GM12878 (cell line): ENCODE results near the gene WNT8A. TPM values are rescaled to one million over a fixed set of nuclear protein-coding genes. Genes with fewer than 3 reads are reported as not detected.

ENCODE experiments used
- ATAC-seq: fragments of 200-7000 bp; cut with Tn5 transposase; 3 replicates; pipeline ENCODE4 v1.9.1; 2020; ENCODE audit warnings: mild to moderate bottlenecking, moderate library complexity
- BruUV-seq: library from RNA; stranded (reverse); fragments of 400-500 nt; replicated peaks from 2 replicates; lab custom pipeline; 2021; lab: Mats Ljungman, UMichigan
- CTCF ChIA-PET: fragments of 300-600 bp; sonication (Branson Sonifier 250); formaldehyde crosslinking; extraction: SDS; loops from one replicate; lab custom pipeline; 2021; ENCODE audit warnings: inconsistent platforms; lab: Yijun Ruan, JAX
- POLR2A ChIA-PET: fragments of 350-600 bp; formaldehyde crosslinking; extraction: SDS; loops from one replicate; lab custom pipeline; 2021; ENCODE audit warnings: inconsistent platforms; lab: Charles Lee
- RAD21 ChIA-PET: fragments of 300-600 bp; sonication (Branson Sonifier 250); formaldehyde crosslinking; loops from one replicate; lab custom pipeline; 2023; ENCODE audit warnings: antibody characterized with exemption; ENCODE audit not compliant: unreplicated experiment; lab: Charles Lee
- SMC1A ChIA-PET: fragments of 300-600 bp; sonication (Branson Sonifier 250); formaldehyde crosslinking; loops from one replicate; lab custom pipeline; 2023; ENCODE audit not compliant: unreplicated experiment, uncharacterized antibody; lab: Charles Lee
- DNase-seq: peaks from one replicate; pipeline ENCODE4 v3.0.0-alpha.2; 2011; ENCODE audit warnings: low read depth, low spot score
- FAIRE-seq: peaks from 3 replicates; lab custom pipeline; 2011; peaks lifted over from hg19 to GRCh38; lab: Jason Lieb, UNC
- H2AFZ ChIP-seq: 2 replicates; pipeline ENCODE4 v1.6.0; 2011; ENCODE audit warnings: low read depth, low read length, control low read depth; ENCODE audit not compliant: control insufficient read depth
- H3K27ac ChIP-seq: 2 replicates; pipeline ENCODE4 v1.5.1; 2011; ENCODE audit warnings: control low read depth; ENCODE audit not compliant: control insufficient read depth, insufficient read depth
- H3K27me3 ChIP-seq, 2 experiments: replicated peaks in 1 of 2; 2 replicates each; pipeline versions ENCODE4 v1.6.0 to v1.6.1; 2011; ENCODE audit warnings: low read length in 1 of 2; ENCODE audit not compliant: control insufficient read depth in 2 of 2, insufficient read depth in 2 of 2
- H3K36me3 ChIP-seq, 2 experiments: 2 replicates each; pipeline ENCODE4 v1.5.1; 2011; ENCODE audit warnings: low read length in 1 of 2; ENCODE audit not compliant: control insufficient read depth in 2 of 2, insufficient read depth in 2 of 2
- H3K4me1 ChIP-seq: 2 replicates; pipeline ENCODE4 v1.6.1; 2011; ENCODE audit warnings: mild to moderate bottlenecking, low read length, moderate library complexity, mixed read lengths; ENCODE audit not compliant: control insufficient read depth, insufficient read depth
- H3K4me2 ChIP-seq: 2 replicates; pipeline ENCODE4 v1.6.0; 2011; ENCODE audit warnings: control low read depth; ENCODE audit not compliant: control insufficient read depth, insufficient read depth
- H3K4me3 ChIP-seq: fragments of 200-600 bp; sonication (generic); 2 replicates; pipeline ENCODE4 v1.5.1; 2016
- H3K79me2 ChIP-seq: 2 replicates; pipeline ENCODE4 v1.6.0; 2011; ENCODE audit warnings: low read length; ENCODE audit not compliant: control insufficient read depth, insufficient read depth
- H3K9ac ChIP-seq: 2 replicates; pipeline ENCODE4 v1.8.0; 2011; ENCODE audit warnings: low read length, control low read depth, mixed read lengths; ENCODE audit not compliant: control insufficient read depth, insufficient read depth
- H3K9me3 ChIP-seq: replicated peaks from 3 replicates; pipeline ENCODE4 v1.5.1; 2011; ENCODE audit warnings: mild to moderate bottlenecking, low read length; ENCODE audit not compliant: control insufficient read depth, insufficient read depth
- H4K20me1 ChIP-seq: 2 replicates; pipeline ENCODE4 v1.6.0; 2011; ENCODE audit not compliant: control insufficient read depth, insufficient read depth
- BRCA1 ChIP-seq: IDR thresholded peaks from 2 replicates; pipeline ENCODE4 v1.6.1; 2011; ENCODE audit warnings: low read depth, low read length, improper control_type of control experiment
- CHD4 ChIP-seq: fragments of 200-600 bp; sonication (generic); IDR thresholded peaks from 2 replicates; pipeline ENCODE4 v1.6.1; 2016; ENCODE audit warnings: mild to moderate bottlenecking
- IRF5 ChIP-seq: fragments of 450-650 bp; IDR thresholded peaks from 2 replicates; pipeline ENCODE4 v1.6.1; 2017; ENCODE audit warnings: borderline replicate concordance
- KAT2A ChIP-seq: conservative IDR thresholded peaks from 2 replicates; pipeline ENCODE4 v1.6.1; 2011; ENCODE audit warnings: low read depth, low read length; ENCODE audit not compliant: control insufficient read depth
- MTA2 ChIP-seq: fragments of 450-650 bp; IDR thresholded peaks from 2 replicates; pipeline ENCODE4 v1.6.1; 2016; ENCODE audit warnings: low read depth, mild to moderate bottlenecking, moderate library complexity
- NRF1 ChIP-seq: conservative IDR thresholded peaks from 2 replicates; pipeline ENCODE4 v1.6.1; 2011; ENCODE audit warnings: mild to moderate bottlenecking, low read depth, low read length, improper control_type of control experiment
- POLR2AphosphoS2 ChIP-seq: IDR thresholded peaks from 2 replicates; pipeline ENCODE4 v1.6.1; 2011; ENCODE audit warnings: low read depth, mild to moderate bottlenecking, low read length, improper control_type of control experiment, moderate library complexity
- POLR2AphosphoS5 ChIP-seq: IDR thresholded peaks from 2 replicates; pipeline ENCODE4 v1.6.1; 2011; ENCODE audit warnings: mild to moderate bottlenecking, low read length, inconsistent platforms
- SREBF1 ChIP-seq: IDR thresholded peaks from 2 replicates; pipeline ENCODE4 v1.6.1; 2012; ENCODE audit warnings: mild to moderate bottlenecking, low read length
- TCF12 ChIP-seq: IDR thresholded peaks from 2 replicates; pipeline ENCODE4 v1.6.1; 2011; ENCODE audit warnings: low read depth, mild to moderate bottlenecking, low read length
- ZNF217 ChIP-seq: fragments of 450-650 bp; IDR thresholded peaks from 2 replicates; pipeline ENCODE4 v1.6.1; 2017; ENCODE audit warnings: antibody characterized with exemption, mild to moderate bottlenecking
- ZNF24 ChIP-seq: fragments of 450-650 bp; IDR thresholded peaks from 2 replicates; pipeline ENCODE4 v1.6.1; 2017; ENCODE audit warnings: antibody characterized with exemption, mild to moderate bottlenecking
- ZNF384 ChIP-seq: IDR thresholded peaks from 2 replicates; pipeline ENCODE4 v1.6.1; 2012; ENCODE audit warnings: low read depth, mild to moderate bottlenecking, low read length, improper control_type of control experiment, borderline replicate concordance
- WGBS: methylation state at CpG from one replicate; pipeline ENCODE4 v1.1.6; 2016; ENCODE audit warnings: low lambda C conversion rate; ENCODE audit not compliant: insufficient replicate concordance, insufficient coverage; ENCODE audit errors: missing lambda C conversion rate; 5-methylcytosine and 5-hydroxymethylcytosine counted together
- in situ Hi-C: fragments of 300-500 bp; cut with MboI; formaldehyde crosslinking; loops from 9 replicates; pipeline ENCODE4 v1.14.3; 2018; ENCODE audit warnings: mixed read lengths
- intact Hi-C: fragments of 100-400 bp; cut with micrococcal nuclease; formaldehyde crosslinking; loops from one replicate; pipeline ENCODE4 v1.14.2; 2022; ENCODE audit not compliant: unreplicated experiment
- polyA plus RNA-seq, 11 experiments: library from polyadenylated mRNA; depleted of rRNA in 4 of 11; unstranded in 6 of 11; stranded (reverse) in 5 of 11; fragments of >200 nt; fragmentation: Nextera tagmentation in 4 of 11; fragmentation: Illumina TruSeq in 1 of 11; extraction: Ambion mirVana in 4 of 11; extraction: Trizol in 1 of 11; gene quantifications; 1 replicate in 1 of 11; 2 replicates in 10 of 11; pipeline versions ENCODE4 v1.2.1 to v1.2.3, GENCODE V29; 2011 to 2016; ENCODE audit warnings: inconsistent platforms in 2 of 11, missing spikeins in 2 of 11, low read depth in 1 of 11
- total RNA-seq, 4 experiments: library from RNA; depleted of rRNA in 3 of 4; stranded (reverse); fragments of >200 nt in 3 of 4; fragmentation: Illumina TruSeq in 1 of 4; extraction: Trizol in 1 of 4; gene quantifications; 2 replicates each; pipeline versions ENCODE4 v1.2.1 to v1.2.3, GENCODE V29; 2013 to 2021
- TF ChIP-seq, protein P1 (sequence below): fragments of 450-650 bp; IDR thresholded peaks from 2 replicates; pipeline ENCODE4 v1.6.1; 2017; ENCODE audit warnings: low read depth, mild to moderate bottlenecking, moderate library complexity

Gene WNT8A
- total and polyA plus RNA-seq, 10 of the 15 experiments (the other 5 are each of a cell fraction or from before 2014, with no cell fraction given), result not detected

- ATAC-seq, result no peak
- no peak for FAIRE-seq
- in situ Hi-C loops, result no loop called here
These were observed 23.4 kb downstream of the WNT8A start for GRCh38 chr5:138107213-138107612.

More at GRCh38 chr5:138107213-138107612, 23.4 kb downstream of the WNT8A start:
- ChIA-PET SMC1A (interaction anchor here (0.9 to 1.8 kb wide), 3 partner anchors 10 to 28 kb away, joined by 3 to 6 read pairs (median 4); no protein-coding TSS in a partner anchor), CTCF (interaction anchor here (0.8 to 1.0 kb wide), 3 partner anchors 26 to 522 kb away, joined by 3 to 5 read pairs (median 4); no protein-coding TSS in a partner anchor), RAD21 (interaction anchor here (0.6 kb wide), 1 partner anchor 19 kb away, joined by 5 read pairs; no protein-coding TSS in a partner anchor), POLR2A (no interaction called here)
- Histone ChIP-seq H4K20me1 (no peaks in the 10 kb centered on the region), H3K79me2 (no peaks in the 10 kb centered on the region), H3K4me1 (no peaks in the 10 kb centered on the region), H3K27me3 (no peaks in the 10 kb centered on the region), H3K4me3 (no peak overlapping the region), H2AFZ (no peak overlapping the region), H3K36me3 (no peaks in the 10 kb centered on the region), H3K9me3 (no peaks in the 10 kb centered on the region), H3K9ac (no peak overlapping the region), H3K27ac (no peak overlapping the region), H3K4me2 (no peak overlapping the region)
- WGBS, result 0% methylated on average over 1 of the region's 1 CpG
- DNase-seq, result no peak
- no peak for TF ChIP-seq ZNF217
- no peak for TF ChIP-seq SREBF1
- TF ChIP-seq NRF1, result no peak
- no peak for TF ChIP-seq KAT2A
- no peak for TF ChIP-seq BRCA1
- no peak for TF ChIP-seq TCF12
- TF ChIP-seq ZNF384, result no peak
- no peak for TF ChIP-seq ZNF24
- TF ChIP-seq IRF5, result no peak
- no peak for TF ChIP-seq POLR2AphosphoS2
- TF ChIP-seq CHD4, result no peak
- TF ChIP-seq MTA2, result no peak
- TF ChIP-seq POLR2AphosphoS5, result no peak
- TF ChIP-seq, protein P1, sequence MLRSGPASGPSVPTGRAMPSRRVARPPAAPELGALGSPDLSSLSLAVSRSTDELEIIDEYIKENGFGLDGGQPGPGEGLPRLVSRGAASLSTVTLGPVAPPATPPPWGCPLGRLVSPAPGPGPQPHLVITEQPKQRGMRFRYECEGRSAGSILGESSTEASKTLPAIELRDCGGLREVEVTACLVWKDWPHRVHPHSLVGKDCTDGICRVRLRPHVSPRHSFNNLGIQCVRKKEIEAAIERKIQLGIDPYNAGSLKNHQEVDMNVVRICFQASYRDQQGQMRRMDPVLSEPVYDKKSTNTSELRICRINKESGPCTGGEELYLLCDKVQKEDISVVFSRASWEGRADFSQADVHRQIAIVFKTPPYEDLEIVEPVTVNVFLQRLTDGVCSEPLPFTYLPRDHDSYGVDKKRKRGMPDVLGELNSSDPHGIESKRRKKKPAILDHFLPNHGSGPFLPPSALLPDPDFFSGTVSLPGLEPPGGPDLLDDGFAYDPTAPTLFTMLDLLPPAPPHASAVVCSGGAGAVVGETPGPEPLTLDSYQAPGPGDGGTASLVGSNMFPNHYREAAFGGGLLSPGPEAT, result no peak
- BruUV-seq, result no TSS peak
- intact Hi-C loops, result no loop called here
